IMR-90 (cell line): ENCODE measurements around the gene KRABD2.

Source experiments
- ATAC-seq: fragments of 200-7000 bp; cut with Tn5 transposase; 2 replicates; pipeline ENCODE4 v1.9.1; 2020; ENCODE audit warnings: low read depth, mild to moderate bottlenecking, moderate library complexity
- BruUV-seq: library from RNA; stranded (reverse); fragments of 400-500 nt; replicated peaks from 2 replicates; lab custom pipeline; 2021; lab: Mats Ljungman, UMichigan
- CTCF ChIA-PET: fragments of 300-600 bp; formaldehyde crosslinking; extraction: SDS; loops from one replicate; lab custom pipeline; 2021; ENCODE audit warnings: antibody characterized with exemption; lab: Yijun Ruan, JAX
- POLR2A ChIA-PET: fragments of 300-600 bp; sonication (Branson Sonifier 250); formaldehyde crosslinking; loops from one replicate; lab custom pipeline; 2022; ENCODE audit warnings: antibody characterized with exemption; ENCODE audit not compliant: unreplicated experiment; lab: Charles Lee
- DNase-seq: peaks from one replicate; pipeline ENCODE4 v3.0.0; 2013
- H2AFZ ChIP-seq: replicated peaks from 2 replicates; pipeline ENCODE3; 2013; ENCODE audit warnings: low read length, mild to moderate bottlenecking; ENCODE audit not compliant: poor library complexity
- H2AK5ac ChIP-seq: 2 replicates; pipeline ENCODE4 v1.6.1; 2013; ENCODE audit warnings: low read depth, low read length, inconsistent platforms
- H2AK9ac ChIP-seq: replicated peaks from 2 replicates; pipeline ENCODE3; 2013; ENCODE audit warnings: mild to moderate bottlenecking, low read depth, low read length, moderate library complexity; ENCODE audit not compliant: poor library complexity
- H2BK120ac ChIP-seq: 2 replicates; pipeline ENCODE4 v1.6.1; 2013; ENCODE audit warnings: low read depth, low read length, inconsistent platforms
- H2BK15ac ChIP-seq: 3 replicates; pipeline ENCODE4 v1.6.1; 2013; ENCODE audit warnings: low read depth, low read length, inconsistent platforms
- H2BK20ac ChIP-seq: 2 replicates; pipeline ENCODE4 v1.6.1; 2013; ENCODE audit warnings: low read depth, mild to moderate bottlenecking, inconsistent platforms, low read length, moderate library complexity
- H2BK5ac ChIP-seq: 2 replicates; pipeline ENCODE4 v1.6.1; 2013; ENCODE audit warnings: mild to moderate bottlenecking, low read depth, low read length, inconsistent platforms; ENCODE audit not compliant: poor library complexity, severe bottlenecking
- H3K14ac ChIP-seq: replicated peaks from 2 replicates; pipeline ENCODE4 v1.6.1; 2013; ENCODE audit warnings: low read depth, low read length, inconsistent platforms
- H3K18ac ChIP-seq: 2 replicates; pipeline ENCODE4 v1.6.1; 2013; ENCODE audit warnings: low read depth, low read length, control low read depth
- H3K23ac ChIP-seq: 2 replicates; pipeline ENCODE4 v1.6.1; 2013; ENCODE audit warnings: low read depth, low read length, inconsistent platforms
- H3K27ac ChIP-seq: 2 replicates; pipeline ENCODE4 v1.5.1; 2013; ENCODE audit warnings: mild to moderate bottlenecking, control low read depth, low read length; ENCODE audit not compliant: insufficient read depth
- H3K27me3 ChIP-seq: 2 replicates; pipeline ENCODE4 v1.6.1; 2013; ENCODE audit warnings: low read length; ENCODE audit not compliant: control insufficient read depth, insufficient read depth
- H3K36me3 ChIP-seq: 2 replicates; pipeline ENCODE4 v1.6.1; 2013; ENCODE audit warnings: low read length, mixed read lengths; ENCODE audit not compliant: control insufficient read depth, insufficient read depth
- H3K4ac ChIP-seq: 2 replicates; pipeline ENCODE4 v1.6.1; 2013; ENCODE audit warnings: low read depth, low read length, inconsistent platforms
- H3K4me1 ChIP-seq: 2 replicates; pipeline ENCODE4 v1.6.1; 2013; ENCODE audit warnings: low read length, mixed read lengths; ENCODE audit not compliant: control insufficient read depth, insufficient read depth
- H3K4me2 ChIP-seq: 2 replicates; pipeline ENCODE4 v1.6.1; 2013; ENCODE audit warnings: low read depth, mild to moderate bottlenecking, control low read depth, low read length, moderate library complexity
- H3K4me3 ChIP-seq: 2 replicates; pipeline ENCODE4 v1.5.1; 2013; ENCODE audit warnings: low read depth, mild to moderate bottlenecking, control low read depth, low read length, moderate library complexity; ENCODE audit not compliant: insufficient read depth
- H3K56ac ChIP-seq: 2 replicates; pipeline ENCODE4 v1.6.1; 2013; ENCODE audit warnings: low read length, inconsistent platforms; ENCODE audit not compliant: insufficient read depth; ENCODE audit errors: extremely low read depth
- H3K79me1 ChIP-seq, 2 experiments: 2 replicates each; pipeline ENCODE4 v1.6.1; 2013; ENCODE audit warnings: low read length in 2 of 2, inconsistent platforms in 1 of 2, low read depth in 1 of 2
- H3K9ac ChIP-seq: 2 replicates; pipeline ENCODE4 v1.6.1; 2013; ENCODE audit warnings: low read depth, low read length, control low read depth
- H3K9me1 ChIP-seq: 2 replicates; pipeline ENCODE4 v1.6.1; 2013; ENCODE audit warnings: low read length, inconsistent platforms; ENCODE audit not compliant: insufficient read depth
- H3K9me3 ChIP-seq: 2 replicates; pipeline ENCODE4 v1.6.1; 2013; ENCODE audit warnings: low read length; ENCODE audit not compliant: control insufficient read depth, insufficient read depth
- H4K20me1 ChIP-seq: 2 replicates; pipeline ENCODE4 v1.6.1; 2013; ENCODE audit warnings: low read length, inconsistent platforms; ENCODE audit not compliant: insufficient read depth
- H4K5ac ChIP-seq: 2 replicates; pipeline ENCODE4 v1.6.1; 2013; ENCODE audit warnings: mild to moderate bottlenecking, low read depth, low read length, control low read depth
- H4K8ac ChIP-seq, 2 experiments: 2 replicates each; pipeline ENCODE4 v1.6.1; 2013; ENCODE audit warnings: low read depth in 2 of 2, low read length in 2 of 2, control low read depth in 1 of 2, inconsistent platforms in 1 of 2
- H4K91ac ChIP-seq: 2 replicates; pipeline ENCODE4 v1.6.1; 2013; ENCODE audit warnings: low read depth, low read length, inconsistent platforms; ENCODE audit not compliant: insufficient read depth
- MAFK ChIP-seq: IDR thresholded peaks from 2 replicates; pipeline ENCODE4 v1.6.1; 2012; ENCODE audit warnings: low read depth, low read length, improper control_type of control experiment
- RFX5 ChIP-seq: IDR thresholded peaks from 2 replicates; pipeline ENCODE4 v1.8.0; 2012; ENCODE audit warnings: low read depth, mild to moderate bottlenecking, low read length, moderate library complexity
- WGBS, 2 experiments: methylation state at CpG; one replicate each; pipeline versions ENCODE4 v1.1.5 to v1.1.7; 2013; ENCODE audit warnings: missing lambda C conversion rate in 2 of 2; ENCODE audit not compliant: insufficient read length in 1 of 2; ENCODE audit errors: extremely low coverage in 2 of 2; 5-methylcytosine and 5-hydroxymethylcytosine counted together
- dilution Hi-C: fragments of 300-500 bp; cut with HindIII; formaldehyde crosslinking; loops from one replicate; pipeline ENCODE4 v1.14.3; 2018; ENCODE audit warnings: low sequenced_read_pairs; ENCODE audit not compliant: unreplicated experiment
- in situ Hi-C: fragments of 300-500 bp; cut with MboI; formaldehyde crosslinking; loops from 3 replicates; pipeline ENCODE4 v1.14.3; 2019; ENCODE audit warnings: low sequenced_read_pairs, inconsistent platforms, mixed read lengths
- intact Hi-C: fragments of 100-400 bp; cut with micrococcal nuclease; formaldehyde crosslinking; loops from 2 replicates; pipeline ENCODE4 v1.10.0; 2022

The KRABD2 gene

DNA sequence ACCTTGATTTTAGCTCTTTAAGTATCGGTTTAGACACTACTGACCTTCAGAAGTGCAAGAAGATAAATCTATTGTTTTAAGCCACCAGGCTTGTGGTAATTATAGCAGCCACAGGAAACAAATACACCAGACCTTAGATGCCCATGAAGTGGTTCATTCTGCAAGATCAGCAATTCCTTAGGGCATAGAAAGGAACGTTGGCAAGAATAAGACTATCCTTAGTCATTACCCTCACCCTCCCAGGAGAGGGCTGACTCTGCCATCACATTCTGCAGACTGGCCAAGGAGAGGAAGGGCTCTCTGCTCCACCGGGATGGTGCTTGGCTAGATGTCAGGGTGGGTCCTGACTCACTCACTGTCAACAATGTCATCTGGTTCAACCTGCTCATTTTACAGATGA is 45.1 kb upstream of the KRABD2 start:
- no peak overlapping the region for H3K4ac ChIP-seq
- H3K4me2 ChIP-seq = no peak overlapping the region
- H3K18ac ChIP-seq = no peak overlapping the region
- H3K9ac ChIP-seq = no peak overlapping the region
- no peaks in the 10 kb centered on the region for H4K20me1 ChIP-seq
- H3K9me1 ChIP-seq = peaks cover 3% of the 10 kb centered on the region; the same call in 1 of the 2 replicates
- no peak for ATAC-seq
- TF ChIP-seq RFX5 = no peak
- TF ChIP-seq MAFK = peak; percentile 95
- H4K5ac ChIP-seq = no peak overlapping the region
- dilution Hi-C loops = no loop called here
- no peak overlapping the region for H2BK20ac ChIP-seq
- H2BK5ac ChIP-seq = no peak overlapping the region
- WGBS, 2 experiments = 83% methylated on average over 1 of the region's 3 CpGs; no CpG with 5 or more reads in 1 of the 2 experiments
- no peak overlapping the region for H2AK9ac ChIP-seq
- DNase-seq = no peak
- no peak overlapping the region for H3K4me3 ChIP-seq
- no peaks in the 10 kb centered on the region for H3K36me3 ChIP-seq
- ChIA-PET POLR2A (no interaction called here), CTCF (no interaction called here)
- no peak overlapping the region for H3K56ac ChIP-seq
- no peak overlapping the region for H3K23ac ChIP-seq
- no peak overlapping the region for H2AK5ac ChIP-seq
- H2AFZ ChIP-seq = no peak overlapping the region
- BruUV-seq = no TSS peak
- no peak overlapping the region for H3K14ac ChIP-seq
- peaks cover 16% of the 10 kb centered on the region for H3K27me3 ChIP-seq
- intact Hi-C loops = no loop called here
- H2BK120ac ChIP-seq = no peak overlapping the region
- no peak overlapping the region for H2BK15ac ChIP-seq
- in situ Hi-C loops = no loop called here
- H3K4me1 ChIP-seq = peaks cover 2% of the 10 kb centered on the region; the same call in 1 of the 2 replicates
- H3K9me3 ChIP-seq = 0 out of 2 replicates have a peak, but pooled peaks cover 2% of the 10 kb centered on the region
- H3K27ac ChIP-seq = no peak overlapping the region
- H4K8ac ChIP-seq = no peak overlapping the region
- no peaks in the 10 kb centered on the region for H3K79me1 ChIP-seq
- no peak overlapping the region for H4K91ac ChIP-seq
